Esophagus squamous epithelium (tissue), 5 donors: Measurements from ENCODE around the gene LIG3. TPM values are rescaled to one million over a fixed set of nuclear protein-coding genes. Genes with fewer than 3 reads are reported as not detected.

Source experiments
- DNase-seq: peaks from one replicate; lab custom pipeline; 2025; lab: John Stamatoyannopoulos, UW
- H3K27ac ChIP-seq, 4 donors: fragments of 200-600 bp; sonication (generic); one replicate each; pipeline ENCODE4 v1.5.1; 2016 to 2019; ENCODE audit warnings: mild to moderate bottlenecking in 1 of 4
- H3K27me3 ChIP-seq, 4 donors: fragments of 200-600 bp; sonication (generic); 1 replicate in 3 of 4; 2 replicates in 1 of 4; pipeline versions ENCODE4 v1.5.1 to v1.6.0; 2017 to 2021; ENCODE audit warnings: antibody characterized with exemption in 1 of 4
- H3K36me3 ChIP-seq, 3 donors: fragments of 200-600 bp; sonication (generic); one replicate each; pipeline ENCODE4 v1.5.1; 2016 to 2019
- H3K4me1 ChIP-seq, 3 donors: fragments of 200-600 bp; sonication (generic); one replicate each; pipeline ENCODE4 v1.5.1; 2017 to 2019
- H3K4me3 ChIP-seq, 4 donors: fragments of 200-600 bp; sonication (generic); 1 replicate in 3 of 4; 2 replicates in 1 of 4; pipeline ENCODE4 v1.5.1; 2016 to 2019; ENCODE audit warnings: mild to moderate bottlenecking in 2 of 4, moderate library complexity in 1 of 4
- H3K9me3 ChIP-seq, 3 donors: fragments of 200-600 bp; sonication (generic); one replicate each; pipeline ENCODE4 v1.5.1; 2016 to 2019
- CTCF ChIP-seq, 6 experiments: fragments of 450-650 bp in 4 of 6; fragments of 200-600 bp in 2 of 6; sonication (generic) in 2 of 6; IDR thresholded peaks; one replicate each; pipeline ENCODE4 v1.5.1; 2016 to 2019; ENCODE audit warnings: antibody characterized with exemption in 6 of 6, mild to moderate bottlenecking in 4 of 6, moderate library complexity in 4 of 6
- POLR2A ChIP-seq, 4 donors: fragments of 450-650 bp; IDR thresholded peaks; one replicate each; pipeline ENCODE4 v1.6.1; 2017; ENCODE audit warnings: antibody characterized with exemption in 4 of 4, mild to moderate bottlenecking in 4 of 4, moderate library complexity in 3 of 4
- WGBS, 2 donors: methylation state at CpG; one replicate each; pipeline ENCODE4 v1.1.5; 2018; 5-methylcytosine and 5-hydroxymethylcytosine counted together
- intact Hi-C: fragments of 100-400 bp; cut with DNase I; formaldehyde crosslinking; loops from one replicate; pipeline ENCODE4 v1.15.0; 2022
- total RNA-seq, 4 donors: library from RNA; depleted of rRNA; stranded (reverse); fragments of >200 nt; gene quantifications; one replicate each; pipeline ENCODE4 v1.1.0, GENCODE V29; 2016
- donor health status: DM: yes; HTN: yes; CAD: no.

The LIG3 gene
- total RNA-seq, 4 donors from 2014 or later: 18.9 to 32.6 (median 26.6) TPM

- TF ChIP-seq POLR2A (IDR thresholded peaks at IDR 0.05) (no peak), CTCF (IDR thresholded peaks at IDR 0.05) (no peak)
- Histone ChIP-seq H3K9me3 (no peaks in the 10 kb centered on the region), H3K4me3 (no peak overlapping the region), H3K27me3 (no peaks in the 10 kb centered on the region), H3K27ac (peak overlapping the region in 1 of 4 donors; percentile 23), H3K4me1 (peaks cover 0 to 5% (median under 1%) of the 10 kb centered on the region in 3 donors), H3K36me3 (peaks cover 16 to 99% (median 28%) of the 10 kb centered on the region in 3 donors)
- intact Hi-C loops: no loop called here
- no peak for DNase-seq
- WGBS, 2 donors: 90 to 94% methylated on average over 2 of the region's 3 CpGs
Measured at GRCh38 chr17:34991606-34992005, 11.3 kb downstream of the LIG3 start.

- intact Hi-C loops: no loop called here
- Histone ChIP-seq H3K4me1 (peaks cover 6 to 19% (median 15%) of the 10 kb centered on the region in 3 donors), H3K36me3 (peaks cover 16 to 86% (median 24%) of the 10 kb centered on the region in 3 donors), H3K27ac (no peak overlapping the region), H3K27me3 (no peaks in the 10 kb centered on the region), H3K9me3 (no peaks in the 10 kb centered on the region), H3K4me3 (no peak overlapping the region)
- no peak for DNase-seq
- no peak for TF ChIP-seq CTCF (IDR thresholded peaks at IDR 0.05)
- TF ChIP-seq POLR2A (IDR thresholded peaks at IDR 0.05): no peak
- 48 to 91% methylated on average over 1 to 2 of the region's 2 CpGs for WGBS, 2 donors
Measured at GRCh38 chr17:34993031-34993430, 12.7 kb downstream of the LIG3 start.

- intact Hi-C loops: loop anchor here (5.0 kb wide), 1 partner anchor 121 kb away; the partner anchor contains the start of gene RAD51D
Measured at GRCh38 chr17:34996422-34997285, 16.3 kb downstream of the LIG3 start.

GRCh38 chr17:34997355-34997862, 17.1 kb downstream of the LIG3 start:
- Histone ChIP-seq H3K9me3 (no peaks in the 10 kb centered on the region), H3K27me3 (no peaks in the 10 kb centered on the region), H3K4me3 (no peak overlapping the region), H3K27ac (peak overlapping the region; percentile 47 to 74 (median 72)), H3K36me3 (peaks cover 0 to 86% (median 23%) of the 10 kb centered on the region in 3 donors), H3K4me1 (peaks cover 6 to 50% (median 22%) of the 10 kb centered on the region in 3 donors)
- TF ChIP-seq CTCF (IDR thresholded peaks at IDR 0.05) (no peak), POLR2A (IDR thresholded peaks at IDR 0.05) (no peak)
- DNase-seq: no peak
- WGBS, 2 donors: 52 to 66% methylated on average over 8 to 11 of the region's 11 CpGs
- intact Hi-C loops: loop anchor here (5.0 kb wide), 1 partner anchor 120 kb away; the partner anchor contains the start of gene RAD51D

More at GRCh38 chr17:34996422-34997285, 16.3 kb downstream of the LIG3 start:
- peaks cover 6 to 43% (median 22%) of the 10 kb centered on the region in 3 donors for H3K4me1 ChIP-seq
- H3K27ac ChIP-seq: peak overlapping the region; percentile 47 to 74 (median 72)
- peaks cover 3 to 86% (median 25%) of the 10 kb centered on the region in 3 donors for H3K36me3 ChIP-seq
- TF ChIP-seq POLR2A (IDR thresholded peaks at IDR 0.05) (no peak), CTCF (IDR thresholded peaks at IDR 0.05) (no peak)
- no peak for DNase-seq
- H3K9me3 ChIP-seq: no peaks in the 10 kb centered on the region
- 56 to 58% methylated on average over 3 of the region's 3 CpGs for WGBS, 2 donors
- H3K27me3 ChIP-seq: no peaks in the 10 kb centered on the region
- no peak overlapping the region for H3K4me3 ChIP-seq
